ENCODE measurements around the gene GMCL2. TPM values are rescaled to one million over a fixed set of nuclear protein-coding genes. Genes with fewer than 3 reads are reported as not detected.

The GMCL2 gene
- total RNA-seq, 2 experiments from 2014 or later: not detected

- ChIA-PET CTCF (ENCODE audit: unreplicated experiment) (no interaction called here), POLR2A (interaction anchor here (0.6 kb wide), 1 partner anchor 10 kb away, joined by 3 read pairs; no protein-coding TSS in a partner anchor)
- BruUV-seq (replicated peaks): no TSS peak
- no peak overlapping the region for H3K27ac ChIP-seq (ENCODE audit: low read depth, low read length, poor library complexity, severe bottlenecking)
- no peaks in the 10 kb centered on the region for H3K79me2 ChIP-seq (ENCODE audit: insufficient read depth, low read depth, low read length)
- no peaks in the 10 kb centered on the region for H3K4me1 ChIP-seq (ENCODE audit: insufficient read depth, low read length, poor library complexity, severe bottlenecking)
- H2AFZ ChIP-seq (ENCODE audit: low read length): no peak overlapping the region
- H3K4me2 ChIP-seq (ENCODE audit: low read length): no peak overlapping the region
- H3K9me3 ChIP-seq (ENCODE audit: low read length): peaks cover 1% of the 10 kb centered on the region; the same call in 1 of the 2 replicates
- intact Hi-C loops (cut with micrococcal nuclease; ENCODE audit: unreplicated experiment): no loop called here
- H3K9me2 ChIP-seq (ENCODE audit: insufficient read depth, low read length): no peaks in the 10 kb centered on the region
- no peak for DNase-seq (ENCODE audit: low spot score)
- TF ChIP-seq CTCF (conservative IDR thresholded peaks at IDR 0.05; ENCODE audit: low read length) (no peak), EZH2phosphoT487 (IDR thresholded peaks at IDR 0.05; ENCODE audit: borderline replicate concordance, low read depth, low read length) (no peak)
- H3K36me3 ChIP-seq (ENCODE audit: insufficient read depth, low read length): no peaks in the 10 kb centered on the region
- H3K4me3 ChIP-seq (ENCODE audit: low read depth, low read length, poor library complexity, severe bottlenecking): no peak overlapping the region
- no peaks in the 10 kb centered on the region for H4K20me1 ChIP-seq (ENCODE audit: insufficient read depth, low read length)
Observed at GRCh38 chr5:178174456-178174855, 12.7 kb downstream of the GMCL2 start.

GRCh38 chr5:178170455-178170854, 16.7 kb downstream of the GMCL2 start:
- CTCF ChIA-PET (ENCODE audit: unreplicated experiment): no interaction called here
- no TSS peak for BruUV-seq (replicated peaks)
- POLR2A ChIA-PET: interaction anchor here (0.6 kb wide), 1 partner anchor 396 kb away, joined by 3 read pairs; no protein-coding TSS in a partner anchor

More at GRCh38 chr5:178170455-178170854, 16.7 kb downstream of the GMCL2 start:
- no peaks in the 10 kb centered on the region for H3K36me3 ChIP-seq (ENCODE audit: insufficient read depth, low read length)
- intact Hi-C loops (cut with micrococcal nuclease; ENCODE audit: unreplicated experiment): no loop called here
- H3K9me2 ChIP-seq (ENCODE audit: insufficient read depth, low read length): no peaks in the 10 kb centered on the region
- no peaks in the 10 kb centered on the region for H4K20me1 ChIP-seq (ENCODE audit: insufficient read depth, low read length)
- H3K9me3 ChIP-seq (ENCODE audit: low read length): no peaks in the 10 kb centered on the region
- no peak for TF ChIP-seq CTCF (conservative IDR thresholded peaks at IDR 0.05; ENCODE audit: low read length)
- no peak for TF ChIP-seq EZH2phosphoT487 (IDR thresholded peaks at IDR 0.05; ENCODE audit: borderline replicate concordance, low read depth, low read length)
- H3K79me2 ChIP-seq (ENCODE audit: insufficient read depth, low read depth, low read length): no peaks in the 10 kb centered on the region
- no peak for DNase-seq (ENCODE audit: low spot score)
- H3K4me1 ChIP-seq (ENCODE audit: insufficient read depth, low read length, poor library complexity, severe bottlenecking): peaks cover 5% of the 10 kb centered on the region
- H2AFZ ChIP-seq (ENCODE audit: low read length): no peak overlapping the region
- H3K4me2 ChIP-seq (ENCODE audit: low read length): no peak overlapping the region
- no peak overlapping the region for H3K4me3 ChIP-seq (ENCODE audit: low read depth, low read length, poor library complexity, severe bottlenecking)
- no peak overlapping the region for H3K27ac ChIP-seq (ENCODE audit: low read depth, low read length, poor library complexity, severe bottlenecking)

All from OCI-LY7 (cell line).